ENCODE results near the gene RTP3. TPM values are rescaled to one million over a fixed set of nuclear protein-coding genes. Genes with fewer than 3 reads are reported as not detected.

Gene RTP3
- polyA plus RNA-seq, 1 experiment: not detected

DNA sequence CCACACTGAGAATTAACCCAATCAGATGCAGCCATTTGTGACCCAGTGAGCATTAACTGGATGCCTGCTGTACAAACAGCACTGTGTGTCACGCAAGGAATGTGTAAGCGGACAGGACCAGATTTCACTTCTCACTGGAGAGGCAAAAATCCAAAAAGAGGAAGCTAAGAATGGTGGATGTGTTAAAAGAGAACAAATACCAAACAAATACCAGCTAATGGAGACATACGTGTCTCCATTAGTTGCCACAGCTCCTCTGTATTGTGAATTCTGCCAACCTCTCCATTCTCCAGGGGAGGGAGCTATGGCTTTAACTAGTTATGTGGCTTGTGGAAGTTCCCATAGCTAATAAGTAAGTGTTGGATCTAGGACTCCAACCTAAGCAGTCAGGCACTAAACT lies 35.7 kb upstream of the RTP3 start:
- peaks cover 19% of the 10 kb centered on the region for H3K27me3 ChIP-seq (ENCODE audit: control insufficient read depth, insufficient read depth, low read length)
- DNase-seq (ENCODE audit: low read depth): no peak
- ChIA-PET POLR2A (interaction anchor here (0.5 kb wide), 1 partner anchor 126 kb away, joined by 4 read pairs; no protein-coding TSS in a partner anchor), CTCF (interaction anchor here (0.8 to 2.1 kb wide), 8 partner anchors 9 to 438 kb away, joined by 3 to 9 read pairs (median 4); no protein-coding TSS in a partner anchor)
- H3K36me3 ChIP-seq (ENCODE audit: control insufficient read depth, insufficient read depth, low read length): no peaks in the 10 kb centered on the region
- TF ChIP-seq, protein P1, sequence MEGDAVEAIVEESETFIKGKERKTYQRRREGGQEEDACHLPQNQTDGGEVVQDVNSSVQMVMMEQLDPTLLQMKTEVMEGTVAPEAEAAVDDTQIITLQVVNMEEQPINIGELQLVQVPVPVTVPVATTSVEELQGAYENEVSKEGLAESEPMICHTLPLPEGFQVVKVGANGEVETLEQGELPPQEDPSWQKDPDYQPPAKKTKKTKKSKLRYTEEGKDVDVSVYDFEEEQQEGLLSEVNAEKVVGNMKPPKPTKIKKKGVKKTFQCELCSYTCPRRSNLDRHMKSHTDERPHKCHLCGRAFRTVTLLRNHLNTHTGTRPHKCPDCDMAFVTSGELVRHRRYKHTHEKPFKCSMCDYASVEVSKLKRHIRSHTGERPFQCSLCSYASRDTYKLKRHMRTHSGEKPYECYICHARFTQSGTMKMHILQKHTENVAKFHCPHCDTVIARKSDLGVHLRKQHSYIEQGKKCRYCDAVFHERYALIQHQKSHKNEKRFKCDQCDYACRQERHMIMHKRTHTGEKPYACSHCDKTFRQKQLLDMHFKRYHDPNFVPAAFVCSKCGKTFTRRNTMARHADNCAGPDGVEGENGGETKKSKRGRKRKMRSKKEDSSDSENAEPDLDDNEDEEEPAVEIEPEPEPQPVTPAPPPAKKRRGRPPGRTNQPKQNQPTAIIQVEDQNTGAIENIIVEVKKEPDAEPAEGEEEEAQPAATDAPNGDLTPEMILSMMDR (IDR thresholded peaks at IDR 0.05; ENCODE audit: insufficient read depth, low read depth, low read length): peak; percentile 19; the same call in 1 of the 2 replicates
- H3K4me3 ChIP-seq (ENCODE audit: low read depth, low read length): no peak overlapping the region

- no peak for DNase-seq (ENCODE audit: low read depth)
- ChIA-PET CTCF (interaction anchor here (0.8 to 2.1 kb wide), 9 partner anchors 10 to 437 kb away, joined by 3 to 9 read pairs (median 4); no protein-coding TSS in a partner anchor), POLR2A (no interaction called here)
- TF ChIP-seq, protein P1 (IDR thresholded peaks at IDR 0.05; ENCODE audit: insufficient read depth, low read depth, low read length): no peak
- peaks cover 19% of the 10 kb centered on the region for H3K27me3 ChIP-seq (ENCODE audit: control insufficient read depth, insufficient read depth, low read length)
- no peaks in the 10 kb centered on the region for H3K36me3 ChIP-seq (ENCODE audit: control insufficient read depth, insufficient read depth, low read length)
- no peak overlapping the region for H3K4me3 ChIP-seq (ENCODE audit: low read depth, low read length)
Measured at GRCh38 chr3:46462511-46462910, 35.3 kb upstream of the RTP3 start.

GRCh38 chr3:46463120-46463867 lies 34.5 kb upstream of the RTP3 start:
- TF ChIP-seq, protein P1 (IDR thresholded peaks at IDR 0.05; ENCODE audit: insufficient read depth, low read depth, low read length): no peak
- POLR2A ChIA-PET: no interaction called here
- Histone ChIP-seq H3K36me3 (ENCODE audit: control insufficient read depth, insufficient read depth, low read length) (no peaks in the 10 kb centered on the region), H3K27me3 (ENCODE audit: control insufficient read depth, insufficient read depth, low read length) (peaks cover 19% of the 10 kb centered on the region), H3K4me3 (ENCODE audit: low read depth, low read length) (no peak overlapping the region)
- CTCF ChIA-PET: interaction anchor here (0.7 to 2.1 kb wide), 6 partner anchors 13 to 169 kb away, joined by 3 to 9 read pairs (median 4); no protein-coding TSS in a partner anchor
- DNase-seq (ENCODE audit: low read depth): no peak

GRCh38 chr3:46463868-46464241 lies 33.9 kb upstream of the RTP3 start:
- H3K4me3 ChIP-seq (ENCODE audit: low read depth, low read length): no peak overlapping the region
- no peaks in the 10 kb centered on the region for H3K36me3 ChIP-seq (ENCODE audit: control insufficient read depth, insufficient read depth, low read length)
- peaks cover 22% of the 10 kb centered on the region for H3K27me3 ChIP-seq (ENCODE audit: control insufficient read depth, insufficient read depth, low read length)
- ChIA-PET POLR2A (no interaction called here), CTCF (interaction anchor here (0.7 to 2.1 kb wide), 2 partner anchors 14 to 25 kb away, joined by 3 to 9 read pairs; no protein-coding TSS in a partner anchor)
- TF ChIP-seq, protein P1 (IDR thresholded peaks at IDR 0.05; ENCODE audit: insufficient read depth, low read depth, low read length): no peak
- DNase-seq (ENCODE audit: low read depth): no peak

- Histone ChIP-seq H3K36me3 (ENCODE audit: control insufficient read depth, insufficient read depth, low read length) (no peaks in the 10 kb centered on the region), H3K4me3 (ENCODE audit: low read depth, low read length) (no peak within 1 kb of the TSS), H3K27me3 (ENCODE audit: control insufficient read depth, insufficient read depth, low read length) (peaks cover 22% of the 10 kb centered on the region)
- DNase-seq (ENCODE audit: low read depth): no peak
- ChIA-PET POLR2A (no interaction called here), CTCF (interaction anchor here (0.7 kb wide), 1 partner anchor 15 kb away, joined by 3 read pairs; no protein-coding TSS in a partner anchor)
- TF ChIP-seq, protein P1 (IDR thresholded peaks at IDR 0.05; ENCODE audit: insufficient read depth, low read depth, low read length): no peak
Measured at GRCh38 chr3:46464326-46465195, 33.2 kb upstream of the RTP3 start, which contains the start of gene LTF. TSS of gene LTF (minus strand) at chr3:46464905. CDS start at chr3:46464867, 38 bp downstream.

Measured in BJ (cell line).